Activated T-cell treated with anti-CD3 and anti-CD28 coated beads, Interleukin-2, amount 50 U/mL, for 72 hours (primary cell): ENCODE measurements around the gene CACNA1S. TPM values are rescaled to one million over a fixed set of nuclear protein-coding genes. Genes with fewer than 3 reads are reported as not detected.

Source experiments
- ATAC-seq, 2 donors: fragments of 150-1000 bp; cut with Tn5 transposase; replicated peaks in 1 of 2; 2 replicates each; pipeline ENCODE4 v1.10.0; 2021; ENCODE audit warnings: moderate library complexity in 2 of 2, mild to moderate bottlenecking in 1 of 2
- DNase-seq, 2 donors: peaks; one replicate each; pipeline ENCODE4 v3.0.0; 2021 to 2022; ENCODE audit warnings: mixed read lengths in 1 of 2
- H3K27ac Mint-ChIP-seq: one replicate; pipeline ENCODE4 v1.8.0; 2022; ENCODE audit warnings: mild to moderate bottlenecking, moderate library complexity, mixed read lengths
- H3K27me3 Mint-ChIP-seq: one replicate; pipeline ENCODE4 v1.8.0; 2022; ENCODE audit warnings: low read depth, mixed read lengths
- H3K36me3 Mint-ChIP-seq, 2 donors: one replicate each; pipeline ENCODE4 v1.8.0; 2022; ENCODE audit warnings: mixed read lengths in 2 of 2, mild to moderate bottlenecking in 1 of 2; ENCODE audit not compliant: insufficient read depth in 2 of 2
- H3K4me1 Mint-ChIP-seq: one replicate; pipeline ENCODE4 v1.8.0; 2022; ENCODE audit warnings: low read depth, mixed read lengths
- H3K4me3 Mint-ChIP-seq, 2 donors: one replicate each; pipeline ENCODE4 v1.8.0; 2022; ENCODE audit warnings: mild to moderate bottlenecking in 2 of 2, mixed read lengths in 2 of 2, moderate library complexity in 2 of 2
- H3K9me3 Mint-ChIP-seq, 2 donors: one replicate each; pipeline ENCODE4 v1.8.0; 2022; ENCODE audit warnings: mixed read lengths in 2 of 2
- total RNA-seq, 2 donors: library from RNA; stranded (reverse); gene quantifications; one replicate each; pipeline ENCODE4 v1.2.3, GENCODE V29; 2022

Gene CACNA1S
- total RNA-seq: not detected

DNA sequence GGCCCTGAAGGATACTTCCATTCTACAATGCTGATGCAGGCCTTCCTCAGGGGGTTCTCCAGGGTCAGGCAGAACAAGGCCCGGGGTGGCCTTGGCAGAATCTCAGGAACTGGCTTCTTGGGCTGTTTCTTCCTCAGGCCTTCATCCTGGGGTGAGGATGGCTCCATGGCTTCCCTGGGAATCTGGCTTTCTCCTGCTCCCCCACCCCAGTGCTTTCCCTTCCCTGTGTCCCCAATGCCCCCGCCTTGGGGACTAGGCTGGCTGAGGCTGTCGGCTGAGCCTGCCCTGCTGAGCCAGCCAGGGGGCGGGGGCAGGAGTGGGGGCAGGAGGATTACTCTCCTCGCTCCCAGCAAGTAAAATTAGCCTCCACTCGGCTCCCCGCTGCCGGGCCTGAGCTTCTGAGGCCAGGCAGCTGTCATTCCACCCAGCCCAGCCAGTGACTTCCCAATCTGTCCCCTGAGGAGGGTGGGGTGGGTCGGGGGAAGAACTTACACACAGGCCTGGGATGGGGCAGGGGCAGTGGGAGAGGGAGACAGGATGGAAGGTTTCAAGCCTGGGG lies at the start of gene CACNA1S:
TSS of gene CACNA1S (minus strand) at position 254 of the 559 bp plus-strand sequence. CDS start at position 167, 87 bp downstream.
- H3K27ac Mint-ChIP-seq: no peak within 1 kb of the TSS
- DNase-seq: no peak
- peak within 1 kb of the TSS; percentile 15 to 23 for H3K4me3 Mint-ChIP-seq
- H3K9me3 Mint-ChIP-seq: no peaks in the 10 kb centered on the region
- peaks cover 6% of the 10 kb centered on the region for H3K27me3 Mint-ChIP-seq
- no peaks in the 10 kb centered on the region for H3K4me1 Mint-ChIP-seq
- no peak for ATAC-seq
- no peaks in the 10 kb centered on the region for H3K36me3 Mint-ChIP-seq

DNA sequence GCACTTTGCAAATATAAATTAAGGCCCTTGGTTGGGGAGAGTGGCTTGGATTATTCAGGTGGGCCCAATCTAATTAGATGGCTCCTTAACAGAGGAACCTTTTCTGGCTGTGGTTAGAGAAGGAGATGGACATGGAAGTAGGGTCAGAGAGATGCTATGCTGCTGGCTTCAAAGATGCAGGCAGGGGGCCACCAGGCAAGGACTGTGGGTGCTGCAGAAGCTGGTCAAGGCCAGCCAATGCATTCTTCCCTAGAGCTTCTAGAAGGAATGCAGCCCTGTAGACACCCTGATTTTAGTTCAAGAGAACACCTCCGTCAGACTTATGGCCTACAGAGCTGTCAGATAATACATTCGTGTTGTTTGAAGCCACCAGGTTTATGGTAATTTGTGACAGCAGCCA lies 45.7 kb upstream of the CACNA1S start:
- H3K9me3 Mint-ChIP-seq: no peaks in the 10 kb centered on the region
- H3K36me3 Mint-ChIP-seq: no peaks in the 10 kb centered on the region
- ATAC-seq (no peak), DNase-seq (no peak)
- H3K27ac Mint-ChIP-seq: no peak overlapping the region
- no peak overlapping the region for H3K4me3 Mint-ChIP-seq
- peaks cover 12% of the 10 kb centered on the region for H3K4me1 Mint-ChIP-seq
- peaks cover 19% of the 10 kb centered on the region for H3K27me3 Mint-ChIP-seq

DNA sequence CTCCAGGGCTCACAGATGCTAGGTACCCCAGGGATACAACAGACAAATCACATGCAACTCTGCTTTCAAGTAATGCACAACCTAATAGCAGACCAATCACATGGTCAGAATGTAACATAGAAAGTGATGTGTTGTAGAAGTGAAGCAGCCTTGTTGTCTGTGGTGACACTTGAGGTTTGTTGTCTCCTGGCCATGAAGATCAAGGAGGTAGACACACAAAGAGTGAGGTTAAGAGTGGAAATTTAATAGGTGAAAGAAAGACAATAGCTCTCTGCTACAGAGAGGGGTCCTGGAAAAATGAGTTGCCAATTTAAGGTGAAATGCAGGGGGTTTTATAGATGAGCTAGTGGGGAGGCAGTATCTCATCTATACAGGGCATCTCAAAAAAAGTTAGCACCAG lies 44.6 kb upstream of the CACNA1S start:
- ATAC-seq (no peak), DNase-seq (no peak)
- Mint-ChIP-seq H3K4me3 (no peak overlapping the region), H3K27me3 (peaks cover 19% of the 10 kb centered on the region), H3K9me3 (no peaks in the 10 kb centered on the region), H3K27ac (no peak overlapping the region), H3K4me1 (peaks cover 18% of the 10 kb centered on the region), H3K36me3 (no peaks in the 10 kb centered on the region)

DNA sequence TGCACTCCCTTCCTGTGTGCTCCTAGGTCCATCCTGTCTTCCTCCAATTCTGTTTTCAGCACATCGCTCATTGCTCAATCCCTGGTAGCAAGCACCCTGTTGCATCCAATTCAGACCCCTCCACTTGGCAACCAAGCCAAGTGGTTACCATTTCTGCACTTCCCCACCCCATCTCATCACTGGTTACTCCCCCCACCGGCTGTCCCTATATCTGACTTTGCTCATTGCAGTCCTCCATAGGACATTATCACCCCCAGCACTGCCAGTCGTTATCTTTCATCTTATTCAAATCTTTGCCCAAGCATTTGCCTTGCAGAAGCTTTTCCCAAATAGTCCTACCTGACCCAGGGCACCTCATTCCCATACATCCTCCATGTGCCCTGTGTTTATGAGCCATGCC lies 44.1 kb upstream of the CACNA1S start:
- H3K4me3 Mint-ChIP-seq: no peak overlapping the region
- no peak overlapping the region for H3K27ac Mint-ChIP-seq
- H3K27me3 Mint-ChIP-seq: peaks cover 19% of the 10 kb centered on the region
- H3K36me3 Mint-ChIP-seq: no peaks in the 10 kb centered on the region
- peaks cover 18% of the 10 kb centered on the region for H3K4me1 Mint-ChIP-seq
- H3K9me3 Mint-ChIP-seq: no peaks in the 10 kb centered on the region
- ATAC-seq (no peak), DNase-seq (no peak)

DNA sequence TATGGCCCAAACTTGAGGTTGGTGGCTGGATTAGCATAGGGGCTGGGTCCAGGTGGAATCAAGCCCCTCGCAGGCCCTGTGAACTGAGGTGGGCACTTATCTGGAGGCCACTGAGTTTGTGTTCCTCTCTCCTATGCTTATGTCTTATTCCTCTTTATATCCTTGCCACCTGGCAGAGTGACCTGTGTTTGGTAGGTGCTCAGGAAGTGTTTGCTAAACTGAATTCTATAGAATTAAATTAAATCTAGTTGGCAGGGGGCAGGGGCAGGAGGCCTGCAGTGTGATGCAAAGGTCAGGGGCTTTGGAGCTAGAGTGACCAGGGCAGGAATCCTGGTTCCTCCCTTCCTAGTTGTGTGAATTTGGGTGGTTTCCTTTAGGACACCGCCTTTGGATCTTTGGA lies 43.1 kb upstream of the CACNA1S start:
- peaks cover 0 to 3% of the 10 kb centered on the region in 2 donors for H3K36me3 Mint-ChIP-seq
- no peak overlapping the region for H3K4me3 Mint-ChIP-seq
- H3K27ac Mint-ChIP-seq: no peak overlapping the region
- peaks cover 19% of the 10 kb centered on the region for H3K27me3 Mint-ChIP-seq
- no peaks in the 10 kb centered on the region for H3K9me3 Mint-ChIP-seq
- no peak for DNase-seq
- H3K4me1 Mint-ChIP-seq: peaks cover 18% of the 10 kb centered on the region
- ATAC-seq: no peak

DNA sequence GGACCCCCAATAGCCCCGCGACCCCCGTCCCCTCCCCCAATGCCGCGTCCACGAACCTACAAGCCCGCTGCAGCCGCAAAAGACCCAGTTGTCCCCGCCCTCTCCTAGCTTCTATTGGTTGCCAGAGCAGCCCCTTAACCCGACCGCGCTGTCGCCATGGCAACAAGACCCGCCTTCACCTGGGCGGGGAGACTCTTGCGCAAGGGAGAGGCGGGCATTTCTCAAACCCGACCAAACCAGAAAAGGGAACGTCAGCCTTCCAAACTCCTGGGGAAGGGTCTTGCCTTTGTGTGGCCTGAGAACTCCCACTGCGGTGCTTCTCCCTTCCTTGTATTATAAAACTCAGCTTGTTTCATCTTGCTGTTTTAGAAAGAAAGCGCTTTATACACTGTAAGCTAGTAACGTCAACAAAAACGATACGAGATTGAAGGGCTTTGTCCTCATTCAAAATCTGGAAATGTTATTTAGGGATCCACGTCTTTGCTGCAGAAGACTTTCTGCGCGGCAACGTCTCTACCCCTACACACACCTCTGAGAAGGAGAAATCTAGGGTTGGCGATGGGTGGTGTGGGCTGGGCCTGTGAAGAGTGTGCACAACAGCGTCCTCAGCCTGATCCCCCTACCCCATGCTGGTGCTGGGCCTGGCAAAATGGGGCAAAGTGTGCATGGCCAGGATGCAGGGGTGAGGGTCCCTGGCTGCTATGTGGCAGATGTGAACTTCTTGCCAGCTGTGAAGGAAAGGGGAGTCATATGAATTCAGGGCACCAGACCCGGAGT lies 42.4 kb upstream of the CACNA1S start, which contains the start of gene TMEM9:
TSS of gene TMEM9 (minus strand) at position 86 of the 777 bp plus-strand sequence. CDS start 551 bp downstream, outside the sequence.
- Mint-ChIP-seq H3K27me3 (peaks cover 19% of the 10 kb centered on the region), H3K36me3 (peaks cover 0 to 3% of the 10 kb centered on the region in 2 donors), H3K4me1 (peaks cover 18% of the 10 kb centered on the region), H3K4me3 (peak within 1 kb of the TSS; percentile 84 to 87), H3K9me3 (no peaks in the 10 kb centered on the region), H3K27ac (peak within 1 kb of the TSS; percentile 40)
- ATAC-seq: peak; percentile 94
- DNase-seq: peak; percentile 97 to 98

DNA sequence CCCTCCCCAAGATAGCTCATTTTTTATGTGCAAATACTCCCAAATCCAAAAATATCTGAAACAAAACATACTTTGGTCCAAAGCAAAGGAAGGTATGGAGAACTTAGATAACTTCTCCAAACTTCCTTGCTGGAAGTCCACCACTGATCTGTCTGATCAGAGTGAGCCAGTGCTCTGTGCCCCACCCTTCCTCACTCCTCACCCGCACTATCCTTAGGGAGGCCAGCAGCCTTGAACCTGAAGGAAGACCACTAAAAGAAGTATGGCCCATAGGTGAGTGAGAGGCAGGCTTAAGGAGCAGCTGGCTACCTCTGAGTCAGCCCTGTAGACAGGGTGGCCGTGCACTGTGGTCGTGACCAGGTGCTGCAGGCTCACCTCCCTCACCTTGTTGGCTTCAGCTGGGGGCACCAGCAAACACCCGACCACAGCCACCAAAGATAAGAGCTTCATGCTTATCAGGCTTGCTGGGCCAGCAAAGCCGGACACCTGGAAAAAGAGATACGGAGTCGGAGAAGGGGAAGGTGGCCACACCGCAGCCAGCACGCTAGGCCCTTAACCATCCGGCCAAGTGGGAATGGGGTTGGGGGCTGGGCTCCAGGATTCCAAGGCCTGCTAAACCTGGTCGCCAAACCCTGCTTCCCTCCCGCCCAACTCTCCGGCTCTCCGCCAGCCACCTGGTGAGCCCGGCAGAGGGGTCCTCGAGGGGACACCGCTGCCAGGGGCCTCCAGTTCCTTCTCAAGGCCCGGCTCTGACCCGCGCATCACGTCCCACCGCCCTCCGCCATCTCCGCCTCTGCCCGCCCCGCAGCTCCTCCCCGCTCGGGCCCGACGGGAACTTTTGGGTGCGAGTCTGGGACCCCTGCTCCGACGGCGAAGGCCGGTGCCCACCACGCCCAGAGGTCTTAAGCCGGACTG lies 41.5 kb upstream of the CACNA1S start:
- Mint-ChIP-seq H3K4me3 (peak overlapping the region; percentile 84 to 87), H3K36me3 (peaks cover 0 to 3% of the 10 kb centered on the region in 2 donors), H3K9me3 (no peaks in the 10 kb centered on the region), H3K27ac (peak overlapping the region; percentile 40), H3K4me1 (peaks cover 18% of the 10 kb centered on the region), H3K27me3 (peaks cover 19% of the 10 kb centered on the region)
- DNase-seq (peak in 1 of 2 donors; percentile 79), ATAC-seq (peak; percentile 83 to 85)

DNA sequence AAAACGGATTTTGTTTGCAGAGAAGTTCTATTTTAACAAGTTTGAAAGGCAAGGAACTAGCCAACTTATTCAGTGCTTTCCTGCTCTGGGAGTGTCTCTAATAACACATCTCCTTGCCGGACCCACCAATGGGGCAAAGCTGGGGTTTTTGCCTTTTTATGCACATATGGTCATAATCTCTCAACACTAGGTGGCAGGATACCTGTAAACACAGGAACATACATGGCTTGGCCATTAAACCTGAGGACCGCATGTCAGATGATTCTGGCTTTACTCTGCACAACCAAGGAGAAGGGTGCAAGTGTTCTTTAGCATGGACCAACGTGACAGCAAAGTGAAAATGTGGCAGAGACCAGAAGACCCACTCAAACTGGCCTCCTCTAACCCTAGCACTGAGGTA lies 37.2 kb upstream of the CACNA1S start:
- Mint-ChIP-seq H3K9me3 (no peaks in the 10 kb centered on the region), H3K27ac (no peak overlapping the region), H3K4me3 (no peak overlapping the region), H3K4me1 (peaks cover 12% of the 10 kb centered on the region), H3K36me3 (peaks cover 0 to 3% of the 10 kb centered on the region in 2 donors), H3K27me3 (no peaks in the 10 kb centered on the region)
- no peak for ATAC-seq
- peak in 1 of 2 donors; percentile 7 for DNase-seq

DNA sequence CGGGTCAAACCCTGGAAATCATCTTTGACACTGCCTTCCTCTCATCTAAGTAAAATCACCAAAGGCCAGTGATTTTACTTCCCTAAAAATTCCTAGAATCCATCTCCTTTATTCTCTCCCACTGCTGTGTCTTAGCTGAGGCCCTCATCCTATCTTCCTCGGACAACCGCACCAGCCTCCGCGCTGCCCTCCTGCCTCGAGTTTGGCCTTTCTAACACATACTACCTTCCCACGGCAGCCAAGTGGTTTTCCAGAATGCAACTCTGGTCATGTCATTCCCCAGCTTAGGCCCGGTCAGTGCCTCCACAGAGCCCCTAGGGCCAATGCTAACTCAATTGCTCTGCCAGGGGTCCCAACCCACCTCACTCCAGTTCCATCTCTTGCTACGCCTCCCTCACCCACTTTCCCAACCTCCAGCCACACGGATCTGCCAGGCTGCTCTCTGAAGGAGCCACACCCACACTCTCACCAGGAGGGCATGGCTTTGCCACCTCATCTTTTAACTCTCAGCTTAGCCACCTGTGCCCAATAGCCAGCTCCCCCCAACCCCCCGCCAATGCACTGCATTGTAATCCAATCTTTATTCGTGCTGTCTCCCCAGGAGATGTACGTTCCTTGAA lies 35.3 kb upstream of the CACNA1S start:
- ATAC-seq (no peak), DNase-seq (no peak)
- no peak overlapping the region for H3K4me3 Mint-ChIP-seq
- H3K36me3 Mint-ChIP-seq: peaks cover 2 to 6% of the 10 kb centered on the region in 2 donors
- peaks cover 2% of the 10 kb centered on the region for H3K4me1 Mint-ChIP-seq
- H3K27ac Mint-ChIP-seq: no peak overlapping the region
- H3K9me3 Mint-ChIP-seq: no peaks in the 10 kb centered on the region
- no peaks in the 10 kb centered on the region for H3K27me3 Mint-ChIP-seq

DNA sequence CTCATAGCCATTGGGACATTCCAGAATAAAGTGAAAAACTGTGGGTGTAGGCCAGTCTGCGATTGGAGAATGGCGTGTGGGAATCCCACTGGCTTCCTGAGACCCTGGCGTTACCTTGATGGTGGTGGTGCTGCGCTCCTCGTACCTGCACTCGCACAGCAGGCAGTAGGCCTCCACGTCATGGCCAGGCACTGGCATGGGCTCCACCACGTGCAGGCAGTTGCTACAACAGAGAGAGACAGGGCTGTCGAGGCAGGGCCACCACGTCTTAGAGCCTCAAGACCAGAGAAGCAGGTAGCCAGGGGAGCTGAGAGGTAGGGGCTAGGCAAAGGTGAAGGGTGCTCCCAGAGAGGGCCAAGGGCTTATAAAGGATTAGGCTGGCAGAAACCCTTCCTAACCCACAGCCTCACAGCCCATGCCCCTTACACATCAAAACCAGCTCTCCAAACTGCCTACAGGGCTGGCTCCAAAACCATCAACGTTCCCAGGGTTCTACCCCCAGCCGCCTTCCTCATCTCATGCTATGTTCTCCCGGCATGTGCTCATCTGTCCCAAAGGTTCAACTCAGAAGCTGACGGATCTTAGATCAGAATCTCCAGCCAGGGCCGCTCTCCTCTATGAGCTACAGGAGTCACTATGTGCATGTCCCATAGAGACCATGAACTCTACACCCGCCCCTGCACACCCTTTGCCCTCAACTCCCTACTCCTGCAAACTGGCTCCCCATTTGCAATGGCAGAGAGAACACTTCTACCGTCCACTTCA lies 34.6 kb upstream of the CACNA1S start:
- H3K27me3 Mint-ChIP-seq: no peaks in the 10 kb centered on the region
- H3K9me3 Mint-ChIP-seq: no peaks in the 10 kb centered on the region
- no peak overlapping the region for H3K4me3 Mint-ChIP-seq
- ATAC-seq (no peak), DNase-seq (no peak)
- H3K27ac Mint-ChIP-seq: no peak overlapping the region
- no peaks in the 10 kb centered on the region for H3K4me1 Mint-ChIP-seq
- peaks cover 2 to 6% of the 10 kb centered on the region in 2 donors for H3K36me3 Mint-ChIP-seq

DNA sequence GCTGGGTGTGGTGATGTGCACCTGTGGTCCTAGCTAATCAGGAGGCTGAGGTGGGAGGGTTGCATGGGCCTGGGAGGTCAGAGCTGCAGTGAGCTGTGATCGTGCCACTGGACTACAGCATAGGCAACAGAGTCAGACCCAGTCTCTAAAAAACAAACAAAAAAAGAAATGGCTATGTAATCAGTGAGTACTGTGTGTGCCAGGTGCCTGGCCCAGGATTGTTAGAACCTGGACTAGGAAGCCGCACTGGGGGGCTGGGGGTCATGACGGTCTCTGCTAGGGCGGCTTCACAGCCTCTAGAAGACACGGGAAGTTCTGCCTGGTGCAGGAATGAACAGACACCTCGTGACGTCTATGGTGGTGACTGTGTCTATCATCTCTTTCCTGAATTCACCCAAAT lies 33.6 kb upstream of the CACNA1S start:
- no peaks in the 10 kb centered on the region for H3K27me3 Mint-ChIP-seq
- no peaks in the 10 kb centered on the region for H3K4me1 Mint-ChIP-seq
- no peak overlapping the region for H3K4me3 Mint-ChIP-seq
- H3K27ac Mint-ChIP-seq: no peak overlapping the region
- ATAC-seq (no peak), DNase-seq (no peak)
- H3K36me3 Mint-ChIP-seq: peaks cover 2 to 3% of the 10 kb centered on the region in 2 donors
- H3K9me3 Mint-ChIP-seq: no peaks in the 10 kb centered on the region

DNA sequence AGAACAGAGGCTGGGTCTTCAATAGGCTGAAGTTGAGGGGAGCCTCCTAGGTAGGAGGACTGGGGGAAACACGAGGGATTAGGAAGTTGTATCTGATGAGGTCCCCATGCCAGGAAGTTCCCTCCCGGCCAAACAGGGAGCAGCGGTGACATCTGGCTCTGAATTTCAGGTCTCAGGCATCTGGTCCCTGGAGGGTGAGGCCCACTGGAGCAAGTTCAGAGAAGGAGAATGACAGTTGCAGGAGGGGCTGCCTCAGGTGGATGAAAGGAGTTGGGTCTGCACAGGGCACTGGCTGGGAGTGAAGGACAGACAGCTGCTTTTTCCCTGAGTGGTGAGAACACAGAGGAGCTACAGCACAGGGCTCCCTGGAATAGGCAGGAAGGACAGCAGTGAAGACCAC lies 32.9 kb upstream of the CACNA1S start:
- Mint-ChIP-seq H3K4me1 (no peaks in the 10 kb centered on the region), H3K36me3 (peaks cover 2 to 3% of the 10 kb centered on the region in 2 donors), H3K27ac (no peak overlapping the region), H3K4me3 (no peak overlapping the region), H3K27me3 (no peaks in the 10 kb centered on the region), H3K9me3 (no peaks in the 10 kb centered on the region)
- ATAC-seq: no peak
- no peak for DNase-seq
